Muscle layer of duodenum (tissue), 2 donors: ENCODE measurements around the gene ERMAP.

Experiments used
- H3K27ac ChIP-seq: one replicate; pipeline ENCODE4 v1.7.0; 2013; ENCODE audit warnings: mild to moderate bottlenecking, low read length
- H3K27me3 ChIP-seq: one replicate; pipeline ENCODE4 v1.7.0; 2013; ENCODE audit warnings: low read depth, mild to moderate bottlenecking, control low read depth, low read length
- H3K36me3 ChIP-seq, 2 donors: one replicate each; pipeline ENCODE4 v1.7.0; 2013; ENCODE audit warnings: low read length in 2 of 2, control low read depth in 1 of 2, mild to moderate bottlenecking in 1 of 2; ENCODE audit not compliant: insufficient read depth in 2 of 2, control insufficient read depth in 1 of 2
- H3K4me1 ChIP-seq, 2 donors: one replicate each; pipeline ENCODE4 v1.7.0; 2013; ENCODE audit warnings: low read length in 2 of 2, mild to moderate bottlenecking in 2 of 2, control low read depth in 1 of 2, moderate library complexity in 1 of 2; ENCODE audit not compliant: insufficient read depth in 2 of 2, control insufficient read depth in 1 of 2
- H3K4me3 ChIP-seq, 2 donors: one replicate each; pipeline ENCODE4 v1.7.0; 2013; ENCODE audit warnings: low read length in 2 of 2, low read depth in 1 of 2, mild to moderate bottlenecking in 1 of 2
- H3K9me3 ChIP-seq, 2 donors: one replicate each; pipeline ENCODE4 v1.7.0; 2013; ENCODE audit warnings: low read length in 2 of 2, control low read depth in 1 of 2, mild to moderate bottlenecking in 1 of 2; ENCODE audit not compliant: control insufficient read depth in 1 of 2
- donor health status: healthy.

Gene ERMAP

GRCh38 chr1:42784547-42784945 is 32.4 kb upstream of the ERMAP start:
- Histone ChIP-seq H3K27me3 (no peaks in the 10 kb centered on the region), H3K27ac (no peak overlapping the region), H3K4me3 (peak overlapping the region in 1 of 2 donors; percentile 64), H3K4me1 (peaks cover 0 to 12% of the 10 kb centered on the region in 2 donors), H3K36me3 (peaks cover 0 to 13% of the 10 kb centered on the region in 2 donors), H3K9me3 (no peaks in the 10 kb centered on the region)

- Histone ChIP-seq H3K27ac (no peak within 1 kb of the TSS), H3K36me3 (peaks cover 0 to 9% of the 10 kb centered on the region in 2 donors)
Measured at GRCh38 chr1:42784946-42785693, 31.8 kb upstream of the ERMAP start, which contains the start of gene TMEM269. TMEM269 (plus strand) TSS chr1:42784991; CDS start chr1:42789894, 4,903 bp downstream.

GRCh38 chr1:42786097-42786496 is 30.8 kb upstream of the ERMAP start:
- H3K36me3 ChIP-seq = peaks cover 0 to under 1% of the 10 kb centered on the region in 2 donors
- no peaks in the 10 kb centered on the region for H3K9me3 ChIP-seq
- H3K27ac ChIP-seq = no peak overlapping the region
- no peak overlapping the region for H3K4me3 ChIP-seq
- no peaks in the 10 kb centered on the region for H3K27me3 ChIP-seq
- H3K4me1 ChIP-seq = peaks cover 0 to 12% of the 10 kb centered on the region in 2 donors

More at GRCh38 chr1:42784946-42785693, 31.8 kb upstream of the ERMAP start, which contains the start of gene TMEM269:
- H3K9me3 ChIP-seq = no peaks in the 10 kb centered on the region
- peak within 1 kb of the TSS; percentile 46 to 64 for H3K4me3 ChIP-seq
- peaks cover 0 to 12% of the 10 kb centered on the region in 2 donors for H3K4me1 ChIP-seq
- H3K27me3 ChIP-seq = no peaks in the 10 kb centered on the region

GRCh38 chr1:42788021-42788420 is 28.9 kb upstream of the ERMAP start:
- H3K4me3 ChIP-seq = no peak overlapping the region
- peaks cover 0 to 12% of the 10 kb centered on the region in 2 donors for H3K4me1 ChIP-seq

GRCh38 chr1:42793824-42794223 is 23.1 kb upstream of the ERMAP start:
- Histone ChIP-seq H3K36me3 (no peaks in the 10 kb centered on the region), H3K4me1 (no peaks in the 10 kb centered on the region), H3K27ac (no peak overlapping the region), H3K4me3 (no peak overlapping the region), H3K9me3 (no peaks in the 10 kb centered on the region), H3K27me3 (no peaks in the 10 kb centered on the region)

More at GRCh38 chr1:42788021-42788420, 28.9 kb upstream of the ERMAP start:
- Histone ChIP-seq H3K9me3 (no peaks in the 10 kb centered on the region), H3K27ac (no peak overlapping the region), H3K36me3 (no peaks in the 10 kb centered on the region), H3K27me3 (no peaks in the 10 kb centered on the region)

DNA sequence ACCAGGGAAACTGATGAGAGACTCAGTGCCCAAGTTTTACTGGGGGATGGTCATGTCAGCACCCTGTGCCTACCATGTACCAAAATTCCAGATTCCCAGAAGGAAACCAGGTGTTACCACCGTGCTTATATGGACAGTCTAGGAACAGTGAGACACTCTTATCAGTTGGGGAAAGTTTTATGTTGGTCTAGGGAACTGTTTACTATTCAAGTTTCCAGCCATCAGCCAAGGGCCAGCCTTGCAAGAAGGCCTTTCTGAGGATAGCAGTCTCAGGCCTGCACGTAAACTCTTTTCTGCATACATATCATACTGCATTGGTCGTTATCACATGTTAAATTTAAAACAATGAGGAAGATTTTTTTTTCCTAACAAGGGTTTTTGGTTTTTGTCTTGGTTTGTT is 19.5 kb upstream of the ERMAP start:
- Histone ChIP-seq H3K27me3 (no peaks in the 10 kb centered on the region), H3K4me3 (no peak overlapping the region), H3K27ac (no peak overlapping the region), H3K9me3 (no peaks in the 10 kb centered on the region), H3K4me1 (no peaks in the 10 kb centered on the region), H3K36me3 (no peaks in the 10 kb centered on the region)

- Histone ChIP-seq H3K27me3 (no peaks in the 10 kb centered on the region), H3K27ac (no peak overlapping the region), H3K4me1 (no peaks in the 10 kb centered on the region)
Measured at GRCh38 chr1:42797979-42798378, 18.9 kb upstream of the ERMAP start.

GRCh38 chr1:42801832-42802473 is 15.0 kb upstream of the ERMAP start:
- no peak overlapping the region for H3K4me3 ChIP-seq
- peaks cover 0 to 4% of the 10 kb centered on the region in 2 donors for H3K36me3 ChIP-seq
- no peak overlapping the region for H3K27ac ChIP-seq
- no peaks in the 10 kb centered on the region for H3K9me3 ChIP-seq
- H3K4me1 ChIP-seq = no peaks in the 10 kb centered on the region
- H3K27me3 ChIP-seq = no peaks in the 10 kb centered on the region

More at GRCh38 chr1:42797979-42798378, 18.9 kb upstream of the ERMAP start:
- Histone ChIP-seq H3K4me3 (no peak overlapping the region), H3K9me3 (no peaks in the 10 kb centered on the region), H3K36me3 (no peaks in the 10 kb centered on the region)

DNA sequence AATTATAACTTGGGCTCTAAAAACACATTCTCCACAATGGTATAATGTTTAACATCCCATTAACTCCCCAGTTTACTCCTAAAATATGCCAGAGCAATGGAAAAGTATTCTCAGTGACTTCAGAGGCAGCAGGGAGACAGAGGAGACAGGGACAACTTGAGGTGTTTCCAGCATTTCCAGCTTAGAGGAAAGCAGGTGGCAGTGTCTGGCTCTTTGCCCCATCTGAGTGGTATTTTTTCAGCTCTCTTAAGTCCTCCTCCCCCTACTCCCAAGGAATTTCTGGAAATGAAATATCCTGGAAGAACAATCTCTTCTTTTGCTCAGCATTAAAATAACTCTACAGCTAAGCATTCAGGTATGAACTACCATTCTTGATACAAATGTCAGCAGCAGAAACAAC is 10.8 kb upstream of the ERMAP start:
- Histone ChIP-seq H3K4me1 (no peaks in the 10 kb centered on the region), H3K36me3 (peaks cover 0 to 9% of the 10 kb centered on the region in 2 donors), H3K27ac (no peak overlapping the region), H3K4me3 (no peak overlapping the region), H3K9me3 (no peaks in the 10 kb centered on the region), H3K27me3 (no peaks in the 10 kb centered on the region)

DNA sequence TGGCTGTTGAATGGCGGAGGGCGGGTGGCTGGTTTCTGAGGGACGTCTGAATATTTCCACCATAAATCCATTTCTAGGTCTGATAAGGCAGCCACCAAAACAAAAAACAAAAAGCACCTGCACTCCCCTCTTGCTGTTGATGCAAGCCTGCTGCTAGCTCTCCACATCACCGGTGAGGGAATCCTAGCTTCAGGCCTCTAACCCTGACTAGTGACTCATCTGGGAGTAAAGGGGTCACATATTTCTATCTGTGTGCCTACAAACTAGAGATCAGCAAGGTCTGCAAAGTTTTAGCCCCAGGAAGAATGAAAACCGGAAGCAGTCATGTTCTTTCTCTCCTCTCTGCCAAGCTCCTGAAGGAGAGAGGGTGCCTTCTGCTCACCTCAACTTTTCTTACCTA is 10.3 kb upstream of the ERMAP start:
- Histone ChIP-seq H3K36me3 (peaks cover 0 to 9% of the 10 kb centered on the region in 2 donors), H3K9me3 (no peaks in the 10 kb centered on the region), H3K27ac (no peak overlapping the region)

GRCh38 chr1:42807056-42807668 is 9.8 kb upstream of the ERMAP start:
- Histone ChIP-seq H3K27me3 (no peaks in the 10 kb centered on the region), H3K9me3 (no peaks in the 10 kb centered on the region), H3K4me1 (no peaks in the 10 kb centered on the region), H3K36me3 (peaks cover 0 to 9% of the 10 kb centered on the region in 2 donors), H3K27ac (no peak overlapping the region), H3K4me3 (no peak overlapping the region)

More for the DNA sequence above, 10.3 kb upstream of the ERMAP start:
- no peaks in the 10 kb centered on the region for H3K4me1 ChIP-seq
- H3K27me3 ChIP-seq = no peaks in the 10 kb centered on the region
- H3K4me3 ChIP-seq = no peak overlapping the region
